Raji (cell line): ENCODE results near the gene DYNLT4.

Experiments
- POLR2A ChIP-seq: IDR thresholded peaks from 2 replicates; pipeline ENCODE4 v1.6.1; 2011; ENCODE audit warnings: low read depth, low read length, control low read depth; ENCODE audit not compliant: insufficient read depth

DYNLT4 gene

DNA sequence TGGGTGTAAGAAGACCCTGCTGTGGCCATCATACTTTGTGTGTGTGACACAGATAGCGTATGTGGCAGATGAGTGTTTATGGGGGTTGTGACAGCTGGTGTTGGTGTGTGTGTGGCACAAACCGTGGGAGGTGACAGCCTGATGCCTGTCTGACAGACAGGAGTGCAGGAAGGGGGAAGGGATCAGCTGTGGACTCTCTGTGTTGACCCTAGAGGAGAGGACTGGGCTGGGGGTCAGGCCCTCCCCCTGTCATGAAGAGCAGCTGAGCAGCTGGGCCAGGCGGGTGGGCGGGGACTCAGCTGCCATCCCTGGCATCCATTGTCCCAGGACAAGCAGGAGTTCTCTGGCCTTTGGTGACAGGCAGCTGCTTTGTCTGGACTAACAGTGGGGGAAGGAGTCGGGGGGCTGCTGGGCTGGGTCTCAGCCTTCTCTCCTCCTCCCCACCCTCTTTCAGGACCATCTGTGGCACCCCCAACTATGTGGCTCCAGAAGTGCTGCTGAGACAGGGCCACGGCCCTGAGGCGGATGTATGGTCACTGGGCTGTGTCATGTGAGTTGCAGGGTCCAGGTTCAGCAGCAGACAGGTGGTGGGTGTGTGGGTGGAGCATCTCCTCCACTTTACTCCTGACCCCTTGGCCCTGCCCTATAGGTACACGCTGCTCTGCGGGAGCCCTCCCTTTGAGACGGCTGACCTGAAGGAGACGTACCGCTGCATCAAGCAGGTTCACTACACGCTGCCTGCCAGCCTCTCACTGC, 4.7 kb downstream of the DYNLT4 start:
- TF ChIP-seq POLR2A = no peak

DNA sequence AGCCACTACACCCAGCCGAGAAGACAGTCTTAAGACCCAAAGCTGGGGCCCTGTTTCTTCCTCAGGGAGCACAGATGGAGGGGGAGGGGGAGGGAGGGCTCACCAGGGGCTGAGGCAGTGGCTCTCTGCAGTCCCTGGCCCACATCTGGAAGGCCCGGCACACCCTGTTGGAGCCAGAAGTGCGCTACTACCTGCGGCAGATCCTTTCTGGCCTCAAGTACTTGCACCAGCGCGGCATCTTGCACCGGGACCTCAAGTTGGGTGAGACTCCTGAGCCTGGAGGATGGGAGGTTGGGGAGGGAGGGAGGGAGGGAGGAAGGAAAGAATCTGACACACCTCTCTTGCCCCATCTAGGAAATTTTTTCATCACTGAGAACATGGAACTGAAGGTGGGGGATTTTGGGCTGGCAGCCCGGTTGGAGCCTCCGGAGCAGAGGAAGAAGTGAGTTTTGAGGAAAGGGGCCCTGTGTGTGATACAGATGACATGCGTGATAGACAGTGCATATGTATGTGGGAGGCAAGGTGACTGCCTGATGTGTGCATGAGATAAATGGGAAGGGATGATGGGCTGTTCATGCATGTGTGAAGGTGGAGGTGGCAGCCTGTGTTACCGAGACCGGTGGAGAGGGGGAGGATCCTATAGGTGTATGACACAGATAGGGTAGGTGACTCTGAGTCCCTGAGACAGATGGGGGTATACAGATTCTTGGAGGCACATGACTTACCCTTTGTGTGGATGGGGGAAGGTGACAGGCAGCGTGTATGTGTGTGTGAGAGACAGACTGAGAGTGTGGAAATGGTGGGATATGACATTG, 5.5 kb downstream of the DYNLT4 start:
- TF ChIP-seq POLR2A = no peak

DNA sequence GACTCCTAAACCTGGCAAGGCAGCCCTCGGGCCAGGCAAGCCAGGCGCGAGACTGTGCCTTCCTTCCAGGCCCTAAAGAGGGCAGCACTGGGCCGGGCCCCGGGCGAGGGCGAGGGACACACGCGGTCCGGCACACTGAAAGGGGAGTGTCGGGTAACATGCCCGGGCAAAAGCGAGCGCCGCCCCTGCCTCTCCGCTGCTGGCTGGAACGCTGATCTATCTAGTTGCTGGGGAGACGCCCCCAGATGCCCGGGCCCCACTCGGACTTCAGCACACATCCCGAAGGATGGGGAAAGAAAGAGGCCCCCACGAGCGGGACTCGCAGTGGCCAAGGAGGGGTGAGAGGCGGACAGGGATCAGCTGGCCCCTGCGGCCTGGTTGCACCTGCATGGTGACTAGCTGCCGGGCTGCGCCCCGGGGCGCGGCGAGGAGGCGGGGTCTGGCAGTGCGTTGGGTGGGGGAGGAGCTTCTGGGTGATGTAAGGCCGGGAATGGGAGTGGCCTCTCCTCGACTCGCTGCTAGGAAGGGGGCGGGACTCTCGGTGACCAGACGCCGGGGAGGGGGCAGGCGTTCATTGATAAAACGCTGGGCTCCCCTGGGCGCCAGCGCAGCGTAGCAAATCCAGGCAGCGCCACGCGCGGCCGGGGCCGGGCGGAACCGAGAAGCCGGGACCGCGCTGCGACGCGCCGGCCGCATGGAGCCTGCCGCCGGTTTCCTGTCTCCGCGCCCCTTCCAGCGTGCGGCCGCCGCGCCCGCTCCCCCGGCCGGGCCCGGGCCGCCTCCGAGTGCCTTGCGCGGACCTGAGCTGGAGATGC, 7.2 kb downstream of the DYNLT4 start, which contains the start of gene PLK3:
TSS of gene PLK3 (plus strand) at position 608 of the 815 bp plus-strand sequence. CDS start at position 695, 87 bp downstream.
- TF ChIP-seq POLR2A = peak; percentile 96

DNA sequence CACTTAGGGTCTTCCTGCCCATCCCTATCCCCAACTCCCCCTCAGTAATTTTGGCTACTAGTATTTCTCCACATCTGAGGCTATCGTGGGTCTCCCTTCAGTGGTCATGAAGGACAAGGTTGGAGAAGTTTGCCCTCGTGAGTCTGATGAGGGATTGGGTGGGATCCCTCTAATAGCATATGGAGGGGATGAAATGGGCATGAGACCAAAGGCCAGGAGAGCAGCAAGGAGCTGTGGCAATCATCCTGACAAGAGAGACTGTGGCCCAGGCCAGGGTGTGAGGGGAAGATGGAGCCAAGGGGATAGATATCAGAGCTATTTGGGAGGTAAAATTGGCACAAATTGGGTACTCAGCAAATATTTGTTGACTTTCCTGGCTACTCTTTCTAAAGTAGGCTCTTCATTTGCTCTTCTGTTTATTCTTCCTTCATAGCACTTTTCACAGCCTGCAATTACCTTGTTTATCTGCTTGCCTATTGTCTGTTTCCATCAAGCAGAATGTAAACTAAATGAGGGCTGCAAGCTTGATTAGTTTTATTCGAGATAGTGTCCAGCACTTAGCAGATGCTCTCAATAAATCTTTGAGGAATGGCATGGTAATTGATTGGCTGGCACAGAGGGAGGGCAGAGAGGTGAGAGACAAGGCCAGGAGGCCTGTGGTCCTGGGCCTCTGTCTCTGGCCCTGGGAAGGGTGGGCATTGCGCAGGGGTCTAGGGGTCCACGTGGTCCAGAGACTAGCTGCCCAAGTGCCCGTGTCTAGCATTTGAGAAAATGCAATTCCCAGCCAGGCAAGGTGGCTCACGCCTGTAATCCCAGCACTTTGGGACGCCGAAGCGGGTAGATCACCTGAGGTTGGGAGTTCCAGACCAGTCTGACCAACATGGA, 8.4 kb downstream of the DYNLT4 start:
- TF ChIP-seq POLR2A = no peak

DNA sequence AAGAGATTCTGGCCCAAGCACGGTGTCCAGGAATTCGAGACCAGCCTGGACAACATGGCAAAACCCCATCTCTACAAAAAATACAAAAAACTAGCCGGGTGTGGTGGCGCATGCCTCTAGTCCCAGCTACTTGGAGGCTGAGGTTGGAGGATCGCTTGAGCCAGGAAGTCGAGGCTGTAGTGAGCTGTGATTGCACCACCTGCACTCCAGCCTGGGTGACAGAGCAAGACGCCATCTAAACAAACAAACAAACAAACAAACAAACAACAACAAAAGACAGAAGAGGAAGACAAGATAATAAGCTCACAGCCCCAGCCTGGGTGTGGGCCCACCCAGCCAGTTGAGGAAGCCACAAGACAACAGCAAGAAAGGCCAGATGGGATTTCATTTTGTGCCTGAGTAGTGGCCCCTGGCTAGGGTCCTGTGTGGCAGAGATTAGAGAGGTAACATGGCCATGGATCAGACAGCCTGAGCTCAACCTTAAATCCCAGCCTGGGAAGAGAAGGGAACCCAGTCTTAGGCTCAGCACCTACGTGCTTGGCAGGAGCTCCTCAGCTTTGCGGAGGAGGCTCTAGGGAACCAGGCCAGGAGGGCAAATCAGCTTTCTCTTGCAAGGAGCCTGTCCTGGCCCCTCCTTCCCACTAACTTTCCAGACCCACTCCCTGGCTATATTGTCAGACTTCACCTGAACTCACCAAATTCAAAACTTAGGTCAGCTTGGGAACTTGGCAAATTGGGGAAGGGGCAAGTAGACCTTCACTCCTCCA, 14.2 kb downstream of the DYNLT4 start:
- no peak for TF ChIP-seq POLR2A

DNA sequence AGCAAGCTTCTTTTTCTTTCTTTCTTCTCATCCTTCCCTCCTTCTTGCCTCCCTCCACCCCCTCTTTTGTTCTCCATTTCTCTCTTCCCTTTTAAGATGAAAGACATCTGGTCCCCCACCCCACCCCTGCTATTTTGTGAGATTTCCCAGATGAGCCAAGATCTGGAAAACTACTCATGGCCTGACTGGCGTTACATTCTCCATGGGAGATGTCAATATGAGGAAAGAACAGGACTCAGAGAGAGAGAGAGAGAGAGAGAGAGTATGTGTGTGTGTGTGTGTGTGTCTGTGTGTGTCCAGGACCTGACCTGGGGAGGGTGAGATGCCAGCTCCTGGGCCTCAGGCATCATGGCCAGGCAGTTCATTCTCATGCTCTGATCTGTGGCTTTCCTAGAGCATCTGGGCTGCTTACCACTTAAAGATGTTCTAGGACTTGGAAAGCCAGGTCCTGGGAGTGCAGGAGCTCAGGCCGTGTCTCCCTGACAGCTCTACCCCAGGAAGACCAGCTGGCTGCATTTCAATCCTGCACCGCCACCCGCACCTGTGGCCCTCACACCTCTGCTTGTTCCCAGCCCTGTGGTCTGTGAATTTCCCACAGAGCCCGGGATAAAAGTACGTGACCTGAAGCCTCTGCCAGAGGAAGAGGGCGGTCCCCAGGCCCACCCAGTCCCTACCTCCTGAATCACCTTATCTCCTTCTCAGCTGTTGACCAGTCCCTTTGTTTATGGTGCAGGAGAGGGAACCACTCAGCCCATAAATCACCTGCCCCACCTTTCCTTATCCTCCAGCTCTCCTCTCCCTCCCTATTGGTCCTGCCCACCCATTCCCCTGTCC, 16.0 kb downstream of the DYNLT4 start:
- TF ChIP-seq POLR2A = no peak

DNA sequence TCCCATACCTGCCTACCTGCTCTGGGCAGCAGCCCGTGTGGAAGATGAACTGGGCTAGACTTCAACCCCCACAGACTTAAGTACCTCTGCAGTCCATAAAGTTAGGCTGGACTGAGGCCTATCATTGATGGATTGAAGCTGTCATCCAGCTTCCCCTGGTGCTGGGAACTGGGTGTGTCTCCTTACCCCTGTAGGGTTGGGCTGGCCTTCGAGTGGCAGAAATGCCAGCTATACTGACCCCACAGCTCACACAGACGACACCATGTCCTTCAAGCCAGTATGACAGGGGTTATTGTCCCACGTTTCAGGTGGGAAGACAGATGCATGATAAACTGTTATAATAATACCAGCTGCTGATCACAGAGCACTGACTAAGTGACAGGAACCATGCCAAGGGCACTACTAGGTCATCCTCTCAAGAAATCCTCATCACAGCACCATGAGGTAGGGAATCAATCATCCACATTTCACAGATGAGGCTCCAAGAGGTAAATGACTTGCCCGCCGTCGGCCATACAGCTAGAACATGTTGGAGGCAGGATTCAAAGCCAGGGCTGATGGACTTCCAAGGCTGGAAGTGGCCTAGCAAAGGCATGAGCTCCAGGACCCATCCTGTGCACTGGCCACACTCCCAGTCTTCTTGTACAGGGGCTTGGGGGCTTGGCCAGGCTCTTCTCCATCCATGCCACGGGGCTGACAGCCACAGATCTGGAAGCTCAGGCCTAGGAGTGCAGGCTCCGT, 18.9 kb downstream of the DYNLT4 start, which contains the start of gene BEST4:
TSS of gene BEST4 (minus strand) at position 51 of the 741 bp plus-strand sequence. CDS start 465 bp downstream, outside the sequence.
- TF ChIP-seq POLR2A = no peak

DNA sequence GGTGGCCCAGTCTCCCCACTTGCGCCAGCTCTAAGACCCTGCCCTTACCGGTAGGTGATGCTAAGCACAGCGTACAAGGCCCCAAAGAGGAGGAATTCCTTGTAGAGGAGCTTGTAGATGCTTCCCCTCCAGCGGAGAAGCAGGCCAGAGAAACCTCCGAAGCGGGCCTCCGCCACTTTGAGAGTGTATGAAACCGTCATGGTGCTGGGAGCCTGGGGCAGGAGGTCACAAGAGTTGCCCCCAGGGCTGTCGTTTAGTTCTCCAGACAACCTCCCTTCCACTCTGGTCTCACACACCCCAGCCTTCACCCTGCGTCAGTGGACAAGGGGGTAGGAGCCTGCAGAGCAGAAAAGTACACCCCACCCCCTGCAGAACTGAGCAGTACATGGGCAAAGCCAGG, 19.6 kb downstream of the DYNLT4 start:
- TF ChIP-seq POLR2A = no peak

DNA sequence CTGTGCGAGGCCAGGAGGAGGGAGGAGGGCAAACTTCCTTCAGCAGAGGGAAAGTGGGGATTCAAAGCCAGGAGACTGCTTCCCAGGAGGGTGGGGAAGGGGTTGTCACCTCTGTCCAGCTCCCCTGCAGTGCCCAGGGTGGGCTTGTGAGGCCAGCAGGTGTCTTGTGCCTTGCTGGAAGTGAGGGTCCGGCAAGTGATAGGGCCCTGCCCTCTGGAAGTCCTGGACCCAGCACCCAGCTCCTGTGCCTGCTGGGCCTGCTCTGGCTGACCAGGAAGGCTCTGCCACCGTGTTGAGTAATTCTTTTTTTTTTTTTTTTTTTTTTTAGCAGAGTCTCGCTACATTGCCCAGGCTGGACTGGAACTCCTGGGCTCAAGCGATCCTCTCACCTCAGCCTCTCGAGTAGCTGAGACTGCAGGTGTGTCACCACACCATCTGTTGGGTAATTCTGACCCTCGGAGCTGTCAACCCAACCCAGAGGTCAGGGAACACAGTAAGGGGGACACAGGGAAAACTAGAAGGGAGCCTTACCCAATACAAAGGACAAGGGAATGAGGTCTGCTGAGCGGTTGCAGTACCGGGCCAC, 20.2 kb downstream of the DYNLT4 start:
- no peak for TF ChIP-seq POLR2A

DNA sequence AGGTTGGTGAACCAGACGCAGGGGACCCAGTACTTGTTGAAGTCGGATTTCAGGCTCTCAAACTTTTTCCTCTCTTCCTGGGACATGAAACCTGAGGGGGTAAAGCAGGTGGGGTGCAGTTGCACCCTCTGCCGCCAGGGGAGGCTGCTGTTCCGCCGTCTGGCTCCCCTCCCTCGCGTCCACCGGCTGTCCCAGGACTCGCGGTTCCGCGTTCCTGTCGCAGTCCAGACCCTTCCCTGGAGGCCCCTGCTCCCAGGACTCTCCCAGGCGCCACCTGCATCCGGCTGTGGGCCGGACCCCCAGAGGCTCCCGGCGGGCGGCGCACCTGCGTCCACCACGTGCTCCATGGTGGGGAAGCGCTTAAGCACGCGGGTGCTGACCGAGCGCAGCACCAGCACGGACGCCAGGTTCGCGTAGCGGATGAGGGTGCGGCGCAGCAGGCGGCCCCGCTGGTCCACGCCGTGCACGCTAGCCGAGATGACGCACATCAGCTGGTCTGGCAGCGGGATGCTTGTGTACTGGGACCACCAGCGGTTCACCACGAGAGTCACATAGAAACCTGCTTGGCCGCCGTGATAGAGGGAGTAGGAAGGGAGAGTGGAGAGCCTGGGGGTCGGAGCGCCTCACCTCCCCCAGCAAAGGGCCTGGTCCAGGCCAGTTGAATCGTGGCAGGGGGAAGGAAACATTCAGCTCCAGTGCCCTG, 20.9 kb downstream of the DYNLT4 start:
- 0 out of 2 replicates have a peak, but pooled peaks have one; percentile 29 for TF ChIP-seq POLR2A
